ENCODE results near the gene MC2R. TPM values are rescaled to one million over a fixed set of nuclear protein-coding genes. Genes with fewer than 3 reads are reported as not detected.

The MC2R gene
- total RNA-seq, 1 experiment from 2014 or later, result not detected

DNA sequence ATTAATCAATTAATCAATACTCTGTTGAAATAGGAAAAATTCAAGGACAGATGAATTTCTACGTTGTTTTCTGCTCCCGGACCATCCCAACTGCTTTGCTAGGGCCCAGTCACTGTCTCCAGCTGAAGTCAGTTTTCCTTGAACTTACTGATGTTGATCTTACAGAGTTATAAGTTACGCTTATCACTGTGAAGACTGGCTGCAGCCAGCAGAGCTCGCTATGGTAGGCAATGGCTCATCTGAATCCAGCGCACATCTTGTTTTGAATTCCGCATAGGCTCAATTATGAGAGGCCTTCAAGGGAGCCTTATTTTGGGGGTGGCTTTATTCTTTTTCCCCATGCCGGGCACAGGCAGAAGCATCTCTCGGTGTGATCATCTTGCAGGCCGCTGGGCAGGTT lies 2.7 kb downstream of the MC2R start:
- Histone ChIP-seq H3K27me3 (ENCODE audit: insufficient read depth, low read length) (no peaks in the 10 kb centered on the region), H3K79me2 (ENCODE audit: insufficient read depth, low read length) (no peaks in the 10 kb centered on the region), H3K14ac (ENCODE audit: insufficient read depth, low read length) (no peak overlapping the region), H3K27ac (ENCODE audit: insufficient read length, low read depth, low read length) (no peak overlapping the region), H3K9me3 (ENCODE audit: control insufficient read depth, low read depth, low read length) (no peaks in the 10 kb centered on the region), H2AFZ (ENCODE audit: low read length) (no peak overlapping the region), H2BK20ac (ENCODE audit: low read depth, low read length, poor library complexity, severe bottlenecking) (no peak overlapping the region), H3T11ph (ENCODE audit: low read length) (no peak overlapping the region), H3K56ac (ENCODE audit: insufficient read length, low read depth, low read length) (no peak overlapping the region), H3K79me1 (ENCODE audit: insufficient read depth, low read depth, low read length, poor library complexity, severe bottlenecking) (no peaks in the 10 kb centered on the region), H4K5ac (ENCODE audit: insufficient read length, low read depth, low read length) (no peak overlapping the region), H3K4me1 (ENCODE audit: insufficient read depth, low read length) (no peaks in the 10 kb centered on the region), H4K8ac (replicated peaks; ENCODE audit: insufficient read length, low read depth, low read length) (no peak overlapping the region), H2BK120ac (ENCODE audit: low read depth, low read length, poor library complexity, severe bottlenecking) (no peak overlapping the region), H2BK15ac (ENCODE audit: low read depth, low read length) (no peak overlapping the region), H3K4me2 (ENCODE audit: insufficient read depth, insufficient read length, low read length) (no peak overlapping the region), H2BK5ac (ENCODE audit: insufficient read length, low read length) (no peak overlapping the region), H3K9ac (ENCODE audit: extremely low read depth, insufficient read length, low read length) (no peak overlapping the region), H4K20me1 (ENCODE audit: control insufficient read depth, insufficient read depth, insufficient read length) (no peaks in the 10 kb centered on the region), H3K23ac (ENCODE audit: insufficient read length, low read depth, low read length) (no peak overlapping the region), H2BK12ac (ENCODE audit: insufficient read length, low read depth, low read length) (no peak overlapping the region), H2AK5ac (ENCODE audit: insufficient read length, low read length) (no peak overlapping the region), H3K23me2 (ENCODE audit: insufficient read length, low read depth, low read length, poor library complexity, severe bottlenecking) (no peaks in the 10 kb centered on the region), H3K4ac (ENCODE audit: low read depth, low read length) (no peak overlapping the region), H4K91ac (ENCODE audit: insufficient read length, low read depth, low read length) (no peak overlapping the region), H3K18ac (ENCODE audit: insufficient read length, low read depth, low read length) (no peak overlapping the region)
- H3K4me3 Mint-ChIP-seq, result no peak overlapping the region
- TF ChIP-seq, protein P1, sequence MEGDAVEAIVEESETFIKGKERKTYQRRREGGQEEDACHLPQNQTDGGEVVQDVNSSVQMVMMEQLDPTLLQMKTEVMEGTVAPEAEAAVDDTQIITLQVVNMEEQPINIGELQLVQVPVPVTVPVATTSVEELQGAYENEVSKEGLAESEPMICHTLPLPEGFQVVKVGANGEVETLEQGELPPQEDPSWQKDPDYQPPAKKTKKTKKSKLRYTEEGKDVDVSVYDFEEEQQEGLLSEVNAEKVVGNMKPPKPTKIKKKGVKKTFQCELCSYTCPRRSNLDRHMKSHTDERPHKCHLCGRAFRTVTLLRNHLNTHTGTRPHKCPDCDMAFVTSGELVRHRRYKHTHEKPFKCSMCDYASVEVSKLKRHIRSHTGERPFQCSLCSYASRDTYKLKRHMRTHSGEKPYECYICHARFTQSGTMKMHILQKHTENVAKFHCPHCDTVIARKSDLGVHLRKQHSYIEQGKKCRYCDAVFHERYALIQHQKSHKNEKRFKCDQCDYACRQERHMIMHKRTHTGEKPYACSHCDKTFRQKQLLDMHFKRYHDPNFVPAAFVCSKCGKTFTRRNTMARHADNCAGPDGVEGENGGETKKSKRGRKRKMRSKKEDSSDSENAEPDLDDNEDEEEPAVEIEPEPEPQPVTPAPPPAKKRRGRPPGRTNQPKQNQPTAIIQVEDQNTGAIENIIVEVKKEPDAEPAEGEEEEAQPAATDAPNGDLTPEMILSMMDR (conservative IDR thresholded peaks at IDR 0.05), result no peak
- H3K9me3 Mint-ChIP-seq, result no peaks in the 10 kb centered on the region
- no peak overlapping the region for H3K27ac Mint-ChIP-seq
- H3K27me3 Mint-ChIP-seq (ENCODE audit: low read depth), result no peaks in the 10 kb centered on the region; the same call in 1 of the 2 replicates
- no peaks in the 10 kb centered on the region for H3K36me3 Mint-ChIP-seq (ENCODE audit: insufficient read depth in 1 of 3, low read depth in 3 of 3)
- no CpG with 5 or more reads among the region's 9 CpGs for WGBS (ENCODE audit: extremely low coverage, insufficient read length, low lambda C conversion rate)
- 0 out of 4 replicates have a peak, but pooled peaks cover 0 to 3% of the 10 kb centered on the region in 2 experiments for H3K4me1 Mint-ChIP-seq
- no peak for DNase-seq
